HL-60 (cell line): Measurements from ENCODE around the gene CEPT1.

Experiments used
- CTCF ChIP-seq: IDR thresholded peaks from one replicate; pipeline ENCODE4 v1.5.1; 2011; ENCODE audit warnings: low read length, control low read depth, inconsistent platforms; ENCODE audit not compliant: insufficient read depth
- POLR2AphosphoS5 ChIP-seq: IDR thresholded peaks from 2 replicates; pipeline ENCODE4 v1.6.1; 2012; ENCODE audit warnings: low read depth

- TF ChIP-seq CTCF (no peak), POLR2AphosphoS5 (no peak)
Measured at GRCh38 chr1:111145542-111145941, 5.5 kb downstream of the CEPT1 start.
